OCI-LY7 (cell line): ENCODE data around the gene ANKK1. TPM values are rescaled to one million over a fixed set of nuclear protein-coding genes. Genes with fewer than 3 reads are reported as not detected.

Experiments
- Bru-seq: library from RNA; stranded (reverse); fragments of 400-500 nt; gene quantifications from one replicate; lab custom pipeline; 2021; lab: Mats Ljungman, UMichigan
- BruChase-seq, 2 experiments: library from RNA; stranded (reverse); fragments of 400-500 nt; gene quantifications; one replicate each; lab custom pipeline; 2021; lab: Mats Ljungman, UMichigan
- BruUV-seq: library from RNA; stranded (reverse); fragments of 400-500 nt; replicated peaks from 2 replicates; lab custom pipeline; 2021; lab: Mats Ljungman, UMichigan
- CTCF ChIA-PET: fragments of 300-600 bp; sonication (Branson Sonifier 250); formaldehyde crosslinking; loops from one replicate; lab custom pipeline; 2022; ENCODE audit warnings: antibody characterized with exemption; ENCODE audit not compliant: unreplicated experiment; lab: Charles Lee
- POLR2A ChIA-PET: fragments of 300-600 bp; sonication (Branson Sonifier 250); formaldehyde crosslinking; loops from one replicate; lab custom pipeline; 2022; ENCODE audit warnings: antibody characterized with exemption; lab: Charles Lee
- DNase-seq: peaks from one replicate; pipeline ENCODE4 v3.0.0-alpha.2; 2015; ENCODE audit warnings: low spot score
- H2AFZ ChIP-seq: fragments of 200-600 bp; sonication (generic), shearing (Covaris generic); 2 replicates; pipeline ENCODE4 v1.6.1; 2014; ENCODE audit warnings: mild to moderate bottlenecking, antibody characterized with exemption, low read length, moderate library complexity
- H3K27ac ChIP-seq: fragments of 200-600 bp; sonication (generic); 2 replicates; pipeline ENCODE4 v1.5.1; 2014; ENCODE audit warnings: mixed run types, low read depth, mild to moderate bottlenecking, moderate library complexity, low read length, inconsistent platforms; ENCODE audit not compliant: poor library complexity, severe bottlenecking
- H3K36me3 ChIP-seq: fragments of 200-600 bp; sonication (generic); 2 replicates; pipeline ENCODE4 v1.6.1; 2014; ENCODE audit warnings: mild to moderate bottlenecking, antibody characterized with exemption, low read length, moderate library complexity, mixed read lengths; ENCODE audit not compliant: insufficient read depth
- H3K4me1 ChIP-seq: fragments of 200-600 bp; sonication (generic); 2 replicates; pipeline ENCODE4 v1.5.1; 2014; ENCODE audit warnings: mild to moderate bottlenecking, low read length; ENCODE audit not compliant: insufficient read depth, poor library complexity, severe bottlenecking
- H3K4me2 ChIP-seq: fragments of 200-600 bp; sonication (generic); 2 replicates; pipeline ENCODE4 v1.6.1; 2014; ENCODE audit warnings: mild to moderate bottlenecking, low read length
- H3K4me3 ChIP-seq: fragments of 200-600 bp; sonication (generic); 2 replicates; pipeline ENCODE4 v1.5.1; 2014; ENCODE audit warnings: mild to moderate bottlenecking, low read depth, low read length; ENCODE audit not compliant: poor library complexity, severe bottlenecking
- H3K79me2 ChIP-seq: fragments of 200-600 bp; sonication (generic); 2 replicates; pipeline ENCODE4 v1.6.1; 2016; ENCODE audit warnings: low read depth, mild to moderate bottlenecking, low read length, moderate library complexity, mixed read lengths; ENCODE audit not compliant: insufficient read depth
- H3K9me2 ChIP-seq: fragments of 200-600 bp; sonication (generic); 2 replicates; pipeline ENCODE4 v1.6.1; 2016; ENCODE audit warnings: mild to moderate bottlenecking, low read length, mixed read lengths; ENCODE audit not compliant: insufficient read depth
- H3K9me3 ChIP-seq: fragments of 200-600 bp; sonication (generic); 2 replicates; pipeline ENCODE4 v1.6.1; 2014; ENCODE audit warnings: mild to moderate bottlenecking, mixed run types, low read length, mixed read lengths
- H4K20me1 ChIP-seq: fragments of 200-600 bp; sonication (generic); 2 replicates; pipeline ENCODE4 v1.6.1; 2014; ENCODE audit warnings: mild to moderate bottlenecking, antibody characterized with exemption, low read length, moderate library complexity, mixed read lengths; ENCODE audit not compliant: insufficient read depth
- CTCF ChIP-seq: fragments of 200-600 bp; sonication (generic); conservative IDR thresholded peaks from 2 replicates; pipeline ENCODE4 v1.5.1; 2014; ENCODE audit warnings: mild to moderate bottlenecking, antibody characterized with exemption, low read length, moderate library complexity, mixed read lengths
- EZH2phosphoT487 ChIP-seq: fragments of 200-600 bp; sonication (generic); IDR thresholded peaks from 2 replicates; pipeline ENCODE4 v1.6.1; 2018; ENCODE audit warnings: low read depth, borderline replicate concordance, mild to moderate bottlenecking, mixed run types, antibody characterized with exemption, low read length, moderate library complexity, mixed read lengths
- intact Hi-C: fragments of 100-400 bp; cut with micrococcal nuclease; formaldehyde crosslinking; loops from one replicate; pipeline ENCODE4 v1.10.0; 2022; ENCODE audit not compliant: unreplicated experiment
- long read RNA-seq: library from polyadenylated mRNA; stranded (forward); transcript quantifications from one replicate; pipeline ENCODE4 v2.0.0, GENCODE V29; 2022
- total RNA-seq, 2 experiments: library from RNA; depleted of rRNA in 1 of 2; stranded (reverse); fragments of >200 nt in 1 of 2; shearing (Covaris generic) in 1 of 2; gene quantifications; 2 replicates each; pipeline ENCODE4 v1.2.3, GENCODE V29; 2014 to 2022

ANKK1 gene
- total RNA-seq (2014; rRNA removed; shearing (Covaris generic)): not detected in 2 replicates
- not detected in 2 replicates for total RNA-seq (2022)
- Bru-seq, nascent RNA: not detected
- BruChase-seq, experiment 1, labeled RNA remaining after a 6-hour chase: not detected
- not detected for BruChase-seq, experiment 2, labeled RNA remaining after a 2-hour chase
- long read RNA-seq: 0 reads

DNA sequence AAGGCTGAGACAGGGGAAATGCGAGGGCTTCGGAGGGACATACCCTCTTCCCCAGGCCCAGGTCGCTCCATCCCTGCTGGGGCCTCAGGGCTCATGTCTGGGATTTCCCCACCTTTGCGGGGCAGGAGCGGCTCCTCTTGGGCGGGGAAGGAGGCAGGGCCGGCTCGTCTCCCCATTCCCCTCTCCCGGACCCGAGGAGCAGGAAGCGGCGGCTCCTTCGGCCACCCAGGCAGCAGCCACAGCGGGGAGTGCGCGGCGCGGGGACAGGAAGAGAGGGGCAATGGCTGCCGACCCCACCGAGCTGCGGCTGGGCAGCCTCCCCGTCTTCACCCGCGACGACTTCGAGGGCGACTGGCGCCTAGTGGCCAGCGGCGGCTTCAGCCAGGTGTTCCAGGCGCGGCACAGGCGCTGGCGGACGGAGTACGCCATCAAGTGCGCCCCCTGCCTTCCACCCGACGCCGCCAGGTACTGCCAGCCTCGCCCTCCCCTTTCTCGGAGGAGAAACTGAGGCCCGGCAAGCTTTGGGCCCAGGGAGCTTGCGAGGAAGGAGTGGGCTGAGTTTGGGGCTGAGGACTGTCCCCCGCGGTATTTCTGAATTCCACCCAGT, at the start of gene ANKK1:
Gene ANKK1 (plus strand): TSS at position 175 of the 607 bp plus-strand sequence. CDS start 106 bp downstream, at position 281.
- CTCF ChIA-PET: no interaction called here
- BruUV-seq: no TSS peak

GRCh38 chr11:113338730-113339129, 48.8 kb upstream of the ANKK1 start:
- ChIA-PET CTCF (no interaction called here), POLR2A (no interaction called here)
- H3K9me2 ChIP-seq: no peaks in the 10 kb centered on the region
- H4K20me1 ChIP-seq: no peaks in the 10 kb centered on the region
- no peak for TF ChIP-seq CTCF
- TF ChIP-seq EZH2phosphoT487: no peak
- intact Hi-C loops: no loop called here
- no peaks in the 10 kb centered on the region for H3K9me3 ChIP-seq
- no peaks in the 10 kb centered on the region for H3K36me3 ChIP-seq
- H3K4me1 ChIP-seq: no peaks in the 10 kb centered on the region
- no TSS peak for BruUV-seq
- H3K79me2 ChIP-seq: no peaks in the 10 kb centered on the region
- no peak for DNase-seq
- no peak overlapping the region for H2AFZ ChIP-seq
- no peak overlapping the region for H3K4me2 ChIP-seq
- no peak overlapping the region for H3K4me3 ChIP-seq
- no peak overlapping the region for H3K27ac ChIP-seq

More for the DNA sequence above, at the start of gene ANKK1:
- no peak within 1 kb of the TSS for H3K4me2 ChIP-seq
- H3K36me3 ChIP-seq: no peaks in the 10 kb centered on the region
- intact Hi-C loops: no loop called here
- H2AFZ ChIP-seq: no peak within 1 kb of the TSS
- no peaks in the 10 kb centered on the region for H4K20me1 ChIP-seq
- no peak for TF ChIP-seq CTCF
- no peak for TF ChIP-seq EZH2phosphoT487
- DNase-seq: no peak
- POLR2A ChIA-PET: no interaction called here
- no peaks in the 10 kb centered on the region for H3K4me1 ChIP-seq
- no peak within 1 kb of the TSS for H3K4me3 ChIP-seq
- no peaks in the 10 kb centered on the region for H3K79me2 ChIP-seq
- H3K9me3 ChIP-seq: no peaks in the 10 kb centered on the region
- no peaks in the 10 kb centered on the region for H3K9me2 ChIP-seq
- no peak within 1 kb of the TSS for H3K27ac ChIP-seq
